Vagina (tissue), 2 donors: ENCODE data around the gene HS6ST3.

ENCODE experiments used
- POLR2A ChIP-seq, 2 donors: fragments of 450-650 bp; IDR thresholded peaks; one replicate each; pipeline ENCODE4 v1.6.1; 2017; ENCODE audit warnings: antibody characterized with exemption in 2 of 2, mild to moderate bottlenecking in 2 of 2, moderate library complexity in 2 of 2
- TF ChIP-seq, protein P1 (sequence below), 3 experiments: fragments of 450-650 bp in 2 of 3; fragments of 200-600 bp in 1 of 3; sonication (generic) in 1 of 3; IDR thresholded peaks; one replicate each; pipeline ENCODE4 v1.5.1; 2017 to 2019; ENCODE audit warnings: antibody characterized with exemption in 3 of 3, mild to moderate bottlenecking in 2 of 3, moderate library complexity in 2 of 3

DNA sequence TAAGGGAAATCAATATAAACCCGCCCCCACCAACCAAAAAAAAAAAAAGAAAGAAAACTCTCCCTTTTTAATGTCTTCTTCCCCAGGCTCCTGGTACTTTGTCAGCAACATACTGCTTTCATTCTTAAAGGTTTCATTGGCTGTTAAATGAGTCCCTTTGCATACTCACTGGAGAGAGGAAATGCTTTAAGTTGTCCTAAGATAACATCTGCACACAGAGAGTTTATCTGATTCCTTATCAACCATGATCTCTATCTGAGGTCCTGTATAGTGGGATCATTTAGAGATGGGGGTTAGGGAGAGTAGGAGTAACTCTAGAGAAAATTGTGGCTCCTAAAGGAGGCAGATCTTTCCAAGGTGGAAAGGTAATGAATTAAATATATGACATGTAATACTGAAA, 747.9 kb downstream of the HS6ST3 start:
- TF ChIP-seq, protein P1, sequence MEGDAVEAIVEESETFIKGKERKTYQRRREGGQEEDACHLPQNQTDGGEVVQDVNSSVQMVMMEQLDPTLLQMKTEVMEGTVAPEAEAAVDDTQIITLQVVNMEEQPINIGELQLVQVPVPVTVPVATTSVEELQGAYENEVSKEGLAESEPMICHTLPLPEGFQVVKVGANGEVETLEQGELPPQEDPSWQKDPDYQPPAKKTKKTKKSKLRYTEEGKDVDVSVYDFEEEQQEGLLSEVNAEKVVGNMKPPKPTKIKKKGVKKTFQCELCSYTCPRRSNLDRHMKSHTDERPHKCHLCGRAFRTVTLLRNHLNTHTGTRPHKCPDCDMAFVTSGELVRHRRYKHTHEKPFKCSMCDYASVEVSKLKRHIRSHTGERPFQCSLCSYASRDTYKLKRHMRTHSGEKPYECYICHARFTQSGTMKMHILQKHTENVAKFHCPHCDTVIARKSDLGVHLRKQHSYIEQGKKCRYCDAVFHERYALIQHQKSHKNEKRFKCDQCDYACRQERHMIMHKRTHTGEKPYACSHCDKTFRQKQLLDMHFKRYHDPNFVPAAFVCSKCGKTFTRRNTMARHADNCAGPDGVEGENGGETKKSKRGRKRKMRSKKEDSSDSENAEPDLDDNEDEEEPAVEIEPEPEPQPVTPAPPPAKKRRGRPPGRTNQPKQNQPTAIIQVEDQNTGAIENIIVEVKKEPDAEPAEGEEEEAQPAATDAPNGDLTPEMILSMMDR (IDR thresholded peaks at IDR 0.05), result no peak
- no peak for TF ChIP-seq POLR2A (IDR thresholded peaks at IDR 0.05)
